GM21825 (cell line): Measurements from ENCODE around the gene IGFN1.
A peak's percentile ranks its signal among the peaks of the same experiment; 100 is the strongest.

Experiments used
- ATAC-seq: cut with Tn5 transposase; IDR thresholded peaks from one replicate; pipeline ENCODE4 v1.9.1; 2021; ENCODE audit warnings: mild to moderate bottlenecking, moderate library complexity; ENCODE audit not compliant: unreplicated experiment

IGFN1 gene

DNA sequence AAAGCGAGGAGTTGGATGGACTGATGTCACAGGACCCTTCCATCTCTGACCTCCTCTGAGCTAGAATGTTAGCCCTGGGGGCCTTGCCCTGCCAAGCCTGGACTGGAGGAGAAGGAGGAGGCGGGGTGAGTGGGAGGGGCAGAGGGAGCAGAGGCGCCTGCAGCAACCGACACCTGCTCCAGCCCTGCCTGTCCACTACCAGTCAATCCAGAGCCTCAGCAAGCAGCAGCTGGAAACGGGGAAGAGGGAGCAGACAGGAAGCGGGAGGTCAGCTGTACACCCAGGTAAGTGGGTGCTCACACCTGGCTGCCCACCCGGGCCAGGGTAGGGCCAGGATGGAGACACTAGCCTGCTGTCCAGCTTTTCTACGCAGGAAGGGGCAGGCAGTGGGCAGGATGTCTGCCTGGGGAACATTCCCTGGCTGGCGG is at the start of gene IGFN1:
Gene IGFN1 (plus strand): TSS at position 201 of the 428 bp plus-strand sequence. CDS start 2,470 bp downstream, outside the sequence.
- ATAC-seq, result no peak

DNA sequence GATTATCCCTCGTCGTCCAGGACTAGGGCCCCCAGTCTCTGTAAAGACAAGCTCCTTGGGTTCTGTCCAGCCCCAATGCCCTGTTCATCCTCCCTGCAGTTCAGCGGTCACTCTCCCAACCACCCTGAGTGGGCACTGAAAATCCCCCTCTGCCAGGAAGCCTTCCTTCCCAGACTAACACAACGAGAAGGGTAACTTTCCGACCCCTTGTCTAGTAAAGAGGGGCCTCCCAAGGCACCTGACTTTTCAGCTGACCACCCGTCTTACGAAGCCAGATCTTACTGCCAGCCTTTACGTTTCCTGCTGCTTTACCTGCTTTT is 49.7 kb upstream of the IGFN1 start:
- no peak for ATAC-seq

GRCh38 chr1:201141418-201141817 is 49.2 kb upstream of the IGFN1 start:
- no peak for ATAC-seq

DNA sequence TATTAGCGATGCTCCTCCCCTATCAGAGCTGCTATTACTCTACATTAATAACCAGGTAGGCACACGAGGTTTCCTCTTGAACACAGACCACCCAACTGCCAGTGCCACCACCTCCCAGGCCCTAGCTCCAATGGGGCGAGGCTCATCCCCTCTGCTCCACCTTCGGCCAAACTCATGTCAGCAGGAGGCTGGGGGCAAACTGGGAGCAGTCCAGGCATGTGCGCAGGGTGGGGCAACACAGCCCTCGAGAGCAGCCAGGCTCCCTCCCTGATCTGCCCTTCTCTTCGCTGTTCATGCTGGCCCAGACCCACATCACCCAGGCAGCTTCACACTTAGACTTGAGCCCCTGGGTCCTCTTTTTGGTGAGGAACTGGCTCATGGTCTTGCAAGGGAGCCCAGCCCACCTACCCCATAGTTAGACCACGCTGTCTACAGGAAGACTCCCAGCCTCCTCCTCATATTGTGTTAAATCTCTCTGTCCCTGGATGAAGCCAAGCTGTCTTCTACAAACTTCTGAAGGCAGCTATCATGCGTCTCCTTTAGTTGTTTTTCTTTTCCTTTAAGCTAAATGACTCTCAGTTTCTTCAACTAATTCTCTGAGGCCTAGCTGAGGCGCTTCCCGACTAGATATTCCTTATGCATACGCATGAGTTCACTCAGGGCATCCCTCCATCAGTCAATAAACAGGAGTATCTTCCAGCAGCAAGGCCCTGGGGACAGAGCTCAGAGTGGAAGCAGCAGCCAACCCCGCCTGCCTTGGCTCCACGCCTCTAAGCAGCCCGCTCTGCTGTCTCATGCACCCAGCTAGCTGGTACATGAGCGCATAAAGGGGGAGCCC is 48.4 kb upstream of the IGFN1 start:
- ATAC-seq, result no peak

- ATAC-seq, result no peak
These were observed 47.5 kb upstream of the IGFN1 start for GRCh38 chr1:201142849-201143725.

DNA sequence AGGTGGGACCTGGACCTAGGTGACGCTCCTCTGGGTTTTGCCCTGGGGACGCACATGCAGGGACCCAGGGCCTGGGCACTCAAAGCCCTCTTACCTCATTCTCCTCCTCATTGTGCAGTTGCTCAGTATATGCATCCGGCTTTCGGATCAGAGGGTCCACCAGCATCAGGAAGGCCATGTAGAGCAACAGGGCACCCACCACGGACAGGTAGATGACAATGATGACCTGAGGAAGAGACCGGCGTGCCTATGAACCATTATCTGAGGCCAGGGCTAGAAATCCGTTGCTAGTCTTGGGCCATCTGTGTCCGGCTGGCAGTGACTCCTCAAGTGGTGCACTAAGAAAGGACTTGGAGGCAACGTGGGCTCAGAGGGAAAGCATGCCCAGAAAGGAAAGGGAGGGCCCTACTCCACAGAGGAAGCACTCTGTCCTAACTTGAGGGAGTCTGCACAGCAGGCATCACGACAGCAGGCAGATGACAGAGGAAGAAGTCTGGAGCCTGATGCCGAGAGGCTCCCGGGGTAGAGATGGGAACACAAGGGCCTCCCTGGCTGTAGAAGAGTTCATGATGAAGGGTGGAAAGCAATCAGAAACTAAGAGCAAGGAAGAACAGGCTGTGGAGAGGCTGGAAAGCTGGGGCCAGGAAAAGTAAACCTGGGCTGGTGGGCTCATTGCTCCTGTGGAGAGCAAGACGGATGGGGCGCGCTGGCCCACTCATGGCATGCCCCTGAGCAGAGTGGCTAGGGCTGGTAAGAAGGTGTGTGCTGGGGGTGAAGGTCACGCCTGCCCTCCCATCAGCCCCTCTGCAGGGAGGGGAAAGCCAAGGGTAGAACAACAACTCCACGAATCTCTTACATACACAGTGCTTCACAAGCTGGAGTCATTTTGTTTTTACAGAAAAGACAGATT is 46.6 kb upstream of the IGFN1 start:
- ATAC-seq, result no peak

DNA sequence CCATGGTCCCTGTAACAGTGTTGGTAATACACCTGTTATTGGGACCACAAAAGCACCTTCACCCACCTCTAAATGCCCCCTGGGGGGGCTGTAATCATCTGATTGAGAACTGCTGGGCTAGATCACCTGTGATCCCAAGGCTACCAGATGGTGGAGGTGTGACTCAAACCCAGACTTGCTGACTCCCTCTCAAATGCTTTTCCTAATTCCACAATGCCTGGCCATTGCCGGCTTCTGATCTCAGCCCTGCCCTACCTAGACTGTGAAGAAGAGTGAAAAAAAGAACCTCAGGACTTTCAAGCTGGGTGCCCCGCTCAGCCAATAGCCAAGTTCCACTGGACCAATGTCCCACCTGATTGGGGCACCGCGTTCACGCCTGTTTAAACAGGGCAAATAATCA is 45.9 kb upstream of the IGFN1 start:
- ATAC-seq, result no peak

GRCh38 chr1:201145132-201145531 is 45.5 kb upstream of the IGFN1 start:
- no peak for ATAC-seq

- ATAC-seq, result no peak
These were observed 44.8 kb upstream of the IGFN1 start for GRCh38 chr1:201145816-201146215.

GRCh38 chr1:201146626-201147390 is 43.8 kb upstream of the IGFN1 start:
- ATAC-seq, result no peak

- no peak for ATAC-seq
These were observed 43.1 kb upstream of the IGFN1 start for GRCh38 chr1:201147396-201148015.

GRCh38 chr1:201149400-201149799 is 41.2 kb upstream of the IGFN1 start:
- ATAC-seq, result no peak

DNA sequence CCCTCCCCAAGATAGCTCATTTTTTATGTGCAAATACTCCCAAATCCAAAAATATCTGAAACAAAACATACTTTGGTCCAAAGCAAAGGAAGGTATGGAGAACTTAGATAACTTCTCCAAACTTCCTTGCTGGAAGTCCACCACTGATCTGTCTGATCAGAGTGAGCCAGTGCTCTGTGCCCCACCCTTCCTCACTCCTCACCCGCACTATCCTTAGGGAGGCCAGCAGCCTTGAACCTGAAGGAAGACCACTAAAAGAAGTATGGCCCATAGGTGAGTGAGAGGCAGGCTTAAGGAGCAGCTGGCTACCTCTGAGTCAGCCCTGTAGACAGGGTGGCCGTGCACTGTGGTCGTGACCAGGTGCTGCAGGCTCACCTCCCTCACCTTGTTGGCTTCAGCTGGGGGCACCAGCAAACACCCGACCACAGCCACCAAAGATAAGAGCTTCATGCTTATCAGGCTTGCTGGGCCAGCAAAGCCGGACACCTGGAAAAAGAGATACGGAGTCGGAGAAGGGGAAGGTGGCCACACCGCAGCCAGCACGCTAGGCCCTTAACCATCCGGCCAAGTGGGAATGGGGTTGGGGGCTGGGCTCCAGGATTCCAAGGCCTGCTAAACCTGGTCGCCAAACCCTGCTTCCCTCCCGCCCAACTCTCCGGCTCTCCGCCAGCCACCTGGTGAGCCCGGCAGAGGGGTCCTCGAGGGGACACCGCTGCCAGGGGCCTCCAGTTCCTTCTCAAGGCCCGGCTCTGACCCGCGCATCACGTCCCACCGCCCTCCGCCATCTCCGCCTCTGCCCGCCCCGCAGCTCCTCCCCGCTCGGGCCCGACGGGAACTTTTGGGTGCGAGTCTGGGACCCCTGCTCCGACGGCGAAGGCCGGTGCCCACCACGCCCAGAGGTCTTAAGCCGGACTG is 36.9 kb upstream of the IGFN1 start:
- peak; percentile 57 for ATAC-seq

DNA sequence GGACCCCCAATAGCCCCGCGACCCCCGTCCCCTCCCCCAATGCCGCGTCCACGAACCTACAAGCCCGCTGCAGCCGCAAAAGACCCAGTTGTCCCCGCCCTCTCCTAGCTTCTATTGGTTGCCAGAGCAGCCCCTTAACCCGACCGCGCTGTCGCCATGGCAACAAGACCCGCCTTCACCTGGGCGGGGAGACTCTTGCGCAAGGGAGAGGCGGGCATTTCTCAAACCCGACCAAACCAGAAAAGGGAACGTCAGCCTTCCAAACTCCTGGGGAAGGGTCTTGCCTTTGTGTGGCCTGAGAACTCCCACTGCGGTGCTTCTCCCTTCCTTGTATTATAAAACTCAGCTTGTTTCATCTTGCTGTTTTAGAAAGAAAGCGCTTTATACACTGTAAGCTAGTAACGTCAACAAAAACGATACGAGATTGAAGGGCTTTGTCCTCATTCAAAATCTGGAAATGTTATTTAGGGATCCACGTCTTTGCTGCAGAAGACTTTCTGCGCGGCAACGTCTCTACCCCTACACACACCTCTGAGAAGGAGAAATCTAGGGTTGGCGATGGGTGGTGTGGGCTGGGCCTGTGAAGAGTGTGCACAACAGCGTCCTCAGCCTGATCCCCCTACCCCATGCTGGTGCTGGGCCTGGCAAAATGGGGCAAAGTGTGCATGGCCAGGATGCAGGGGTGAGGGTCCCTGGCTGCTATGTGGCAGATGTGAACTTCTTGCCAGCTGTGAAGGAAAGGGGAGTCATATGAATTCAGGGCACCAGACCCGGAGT is 36.0 kb upstream of the IGFN1 start, which contains the start of gene TMEM9:
Gene TMEM9 (minus strand): TSS at position 86 of the 777 bp plus-strand sequence. CDS start 551 bp downstream, outside the sequence.
- ATAC-seq, result peak; percentile 97

DNA sequence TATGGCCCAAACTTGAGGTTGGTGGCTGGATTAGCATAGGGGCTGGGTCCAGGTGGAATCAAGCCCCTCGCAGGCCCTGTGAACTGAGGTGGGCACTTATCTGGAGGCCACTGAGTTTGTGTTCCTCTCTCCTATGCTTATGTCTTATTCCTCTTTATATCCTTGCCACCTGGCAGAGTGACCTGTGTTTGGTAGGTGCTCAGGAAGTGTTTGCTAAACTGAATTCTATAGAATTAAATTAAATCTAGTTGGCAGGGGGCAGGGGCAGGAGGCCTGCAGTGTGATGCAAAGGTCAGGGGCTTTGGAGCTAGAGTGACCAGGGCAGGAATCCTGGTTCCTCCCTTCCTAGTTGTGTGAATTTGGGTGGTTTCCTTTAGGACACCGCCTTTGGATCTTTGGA is 35.3 kb upstream of the IGFN1 start:
- ATAC-seq, result no peak

DNA sequence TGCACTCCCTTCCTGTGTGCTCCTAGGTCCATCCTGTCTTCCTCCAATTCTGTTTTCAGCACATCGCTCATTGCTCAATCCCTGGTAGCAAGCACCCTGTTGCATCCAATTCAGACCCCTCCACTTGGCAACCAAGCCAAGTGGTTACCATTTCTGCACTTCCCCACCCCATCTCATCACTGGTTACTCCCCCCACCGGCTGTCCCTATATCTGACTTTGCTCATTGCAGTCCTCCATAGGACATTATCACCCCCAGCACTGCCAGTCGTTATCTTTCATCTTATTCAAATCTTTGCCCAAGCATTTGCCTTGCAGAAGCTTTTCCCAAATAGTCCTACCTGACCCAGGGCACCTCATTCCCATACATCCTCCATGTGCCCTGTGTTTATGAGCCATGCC is 34.3 kb upstream of the IGFN1 start:
- ATAC-seq, result no peak

DNA sequence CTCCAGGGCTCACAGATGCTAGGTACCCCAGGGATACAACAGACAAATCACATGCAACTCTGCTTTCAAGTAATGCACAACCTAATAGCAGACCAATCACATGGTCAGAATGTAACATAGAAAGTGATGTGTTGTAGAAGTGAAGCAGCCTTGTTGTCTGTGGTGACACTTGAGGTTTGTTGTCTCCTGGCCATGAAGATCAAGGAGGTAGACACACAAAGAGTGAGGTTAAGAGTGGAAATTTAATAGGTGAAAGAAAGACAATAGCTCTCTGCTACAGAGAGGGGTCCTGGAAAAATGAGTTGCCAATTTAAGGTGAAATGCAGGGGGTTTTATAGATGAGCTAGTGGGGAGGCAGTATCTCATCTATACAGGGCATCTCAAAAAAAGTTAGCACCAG is 33.8 kb upstream of the IGFN1 start:
- ATAC-seq, result no peak

DNA sequence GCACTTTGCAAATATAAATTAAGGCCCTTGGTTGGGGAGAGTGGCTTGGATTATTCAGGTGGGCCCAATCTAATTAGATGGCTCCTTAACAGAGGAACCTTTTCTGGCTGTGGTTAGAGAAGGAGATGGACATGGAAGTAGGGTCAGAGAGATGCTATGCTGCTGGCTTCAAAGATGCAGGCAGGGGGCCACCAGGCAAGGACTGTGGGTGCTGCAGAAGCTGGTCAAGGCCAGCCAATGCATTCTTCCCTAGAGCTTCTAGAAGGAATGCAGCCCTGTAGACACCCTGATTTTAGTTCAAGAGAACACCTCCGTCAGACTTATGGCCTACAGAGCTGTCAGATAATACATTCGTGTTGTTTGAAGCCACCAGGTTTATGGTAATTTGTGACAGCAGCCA is 32.7 kb upstream of the IGFN1 start:
- no peak for ATAC-seq
